HCT116 (cell line): Measurements from ENCODE around the gene SCARF2. TPM values are rescaled to one million over a fixed set of nuclear protein-coding genes. Genes with fewer than 3 reads are reported as not detected.

Experiments
- ATAC-seq: fragments of 200-7000 bp; cut with Tn5 transposase; 2 replicates; pipeline ENCODE4 v1.9.1; 2020; ENCODE audit warnings: mild to moderate bottlenecking, moderate library complexity
- BruUV-seq: library from RNA; stranded (reverse); fragments of 400-500 nt; replicated peaks from 2 replicates; lab custom pipeline; 2021; lab: Mats Ljungman, UMichigan
- CTCF ChIA-PET: fragments of 300-600 bp; sonication (Branson Sonifier 250); formaldehyde crosslinking; loops from one replicate; lab custom pipeline; 2021; ENCODE audit warnings: antibody characterized with exemption; lab: Charles Lee
- POLR2A ChIA-PET: fragments of 300-600, 350-600 bp; sonication (Branson Sonifier 250); formaldehyde crosslinking; loops from one replicate; lab custom pipeline; 2021; ENCODE audit warnings: antibody characterized with exemption; lab: Charles Lee
- RAD21 ChIA-PET, 2 experiments: fragments of 300-600 bp; sonication (Branson Sonifier 250); formaldehyde crosslinking; loops; one replicate each; lab custom pipeline; 2023; ENCODE audit warnings: low total read pairs in 2 of 2; ENCODE audit not compliant: uncharacterized antibody in 2 of 2, unreplicated experiment in 2 of 2, low non-redundant PET in 1 of 2; lab: Charles Lee
- DNase-seq: peaks from one replicate; pipeline ENCODE4 v3.0.0-alpha.2; 2010; ENCODE audit warnings: low read depth, low spot score
- H2AFZ ChIP-seq: fragments of 200-600 bp; shearing (Covaris generic), sonication (generic); 2 replicates; pipeline ENCODE4 v1.6.1; 2017; ENCODE audit warnings: low read depth, mixed run types, mixed read lengths, antibody characterized with exemption, low read length; ENCODE audit not compliant: poor library complexity, severe bottlenecking
- H3K27ac ChIP-seq: 2 replicates; pipeline ENCODE4 v1.5.1; 2012; ENCODE audit warnings: low read depth, low read length
- H3K27me3 ChIP-seq: fragments of 200-600 bp; sonication (generic); 2 replicates; pipeline ENCODE4 v1.6.1; 2016; ENCODE audit warnings: mixed run types, low read length, mixed read lengths; ENCODE audit not compliant: insufficient read depth
- H3K36me3 ChIP-seq, 2 experiments: fragments of 200-500 bp in 1 of 2; fragments of 200-600 bp in 1 of 2; sonication (Bioruptor generic) in 1 of 2; sonication (generic) in 1 of 2; 2 replicates each; pipeline versions ENCODE4 v1.5.1 to v1.6.1; 2014 to 2016; ENCODE audit warnings: low read length in 2 of 2, inconsistent platforms in 1 of 2, mixed read lengths in 1 of 2, mixed run types in 1 of 2; ENCODE audit not compliant: insufficient read depth in 2 of 2, control insufficient read depth in 1 of 2
- H3K4me1 ChIP-seq, 2 experiments: fragments of 200-600 bp in 1 of 2; sonication (generic) in 1 of 2; 2 replicates each; pipeline versions ENCODE4 v1.5.1 to v1.6.1; 2012 to 2017; ENCODE audit warnings: low read length in 2 of 2, inconsistent platforms in 1 of 2, mild to moderate bottlenecking in 1 of 2, mixed read lengths in 1 of 2, mixed run types in 1 of 2, moderate library complexity in 1 of 2; ENCODE audit not compliant: insufficient read depth in 2 of 2, control insufficient read depth in 1 of 2
- H3K4me2 ChIP-seq: fragments of 200-600 bp; sonication (generic); 2 replicates; pipeline ENCODE4 v1.6.1; 2017; ENCODE audit warnings: mixed run types, low read length, mixed read lengths
- H3K4me3 ChIP-seq, 2 experiments: fragments of 200-600 bp in 1 of 2; sonication (generic) in 1 of 2; replicated peaks in 1 of 2; 2 replicates each; pipeline ENCODE4 v1.5.1; 2011 to 2016; ENCODE audit warnings: low read length in 2 of 2, control low read depth in 1 of 2, low read depth in 1 of 2, mild to moderate bottlenecking in 1 of 2, mixed read lengths in 1 of 2, mixed run types in 1 of 2
- H3K79me2 ChIP-seq: fragments of 200-600 bp; sonication (generic); 2 replicates; pipeline ENCODE4 v1.6.1; 2017; ENCODE audit warnings: mild to moderate bottlenecking, mixed run types, low read length, moderate library complexity, mixed read lengths; ENCODE audit not compliant: insufficient read depth
- H3K9ac ChIP-seq: fragments of 200-600 bp; sonication (generic); 2 replicates; pipeline ENCODE4 v1.6.1; 2016; ENCODE audit warnings: low read length, mixed read lengths
- H3K9me2 ChIP-seq: fragments of 200-600 bp; sonication (generic), shearing (Covaris generic); 2 replicates; pipeline ENCODE4 v1.6.1; 2017; ENCODE audit warnings: mixed run types, mild to moderate bottlenecking, moderate library complexity; ENCODE audit not compliant: insufficient read depth
- H3K9me3 ChIP-seq, 2 experiments: fragments of 200-500 bp in 1 of 2; fragments of 200-600 bp in 1 of 2; sonication (Bioruptor generic) in 1 of 2; sonication (generic) in 1 of 2; 2 replicates each; pipeline ENCODE4 v1.6.1; 2014 to 2017; ENCODE audit warnings: low read length in 2 of 2, mixed read lengths in 2 of 2, inconsistent platforms in 1 of 2, low read depth in 1 of 2, mild to moderate bottlenecking in 1 of 2, mixed run types in 1 of 2, moderate library complexity in 1 of 2; ENCODE audit not compliant: control insufficient read depth in 1 of 2, insufficient read depth in 1 of 2
- H4K20me1 ChIP-seq: fragments of 200-600 bp; sonication (generic), shearing (Covaris generic); 2 replicates; pipeline ENCODE4 v1.6.1; 2017; ENCODE audit warnings: mixed run types, mild to moderate bottlenecking, moderate library complexity; ENCODE audit not compliant: insufficient read depth
- CEBPB ChIP-seq: IDR thresholded peaks from 2 replicates; pipeline ENCODE4 v1.6.1; 2012; ENCODE audit warnings: low read depth
- ELF1 ChIP-seq: IDR thresholded peaks from 2 replicates; pipeline ENCODE4 v1.6.1; 2012; ENCODE audit warnings: low read depth, borderline replicate concordance
- FOSL1 ChIP-seq: IDR thresholded peaks from 2 replicates; pipeline ENCODE4 v1.6.1; 2012; ENCODE audit warnings: low read depth
- JUND ChIP-seq: IDR thresholded peaks from 2 replicates; pipeline ENCODE4 v1.6.1; 2012
- POLR2AphosphoS5 ChIP-seq: IDR thresholded peaks from 2 replicates; pipeline ENCODE4 v1.6.1; 2011; ENCODE audit warnings: mild to moderate bottlenecking, low read depth, low read length, moderate library complexity
- RAD21 ChIP-seq: IDR thresholded peaks from 2 replicates; pipeline ENCODE4 v1.6.1; 2012; ENCODE audit warnings: low read depth, mild to moderate bottlenecking
- SP1 ChIP-seq: IDR thresholded peaks from 2 replicates; pipeline ENCODE4 v1.6.1; 2012; ENCODE audit warnings: low read depth
- SRF ChIP-seq: IDR thresholded peaks from 2 replicates; pipeline ENCODE4 v1.6.1; 2012; ENCODE audit warnings: low read depth
- TCF7L2 ChIP-seq: IDR thresholded peaks from 2 replicates; pipeline ENCODE4 v1.7.0; 2011; ENCODE audit warnings: borderline replicate concordance, inconsistent platforms; ENCODE audit not compliant: insufficient read depth, insufficient read length; ENCODE audit errors: extremely low read depth
- ZFX ChIP-seq: fragments of 450-650 bp; IDR thresholded peaks from 2 replicates; pipeline ENCODE4 v1.6.1; 2017
- intact Hi-C: fragments of 100-400 bp; cut with micrococcal nuclease; formaldehyde crosslinking; loops from 2 replicates; pipeline ENCODE4 v1.10.0; 2022
- total RNA-seq: library from RNA; stranded (reverse); gene quantifications from one replicate; pipeline ENCODE4 v1.2.1, GENCODE V29; 2021; ENCODE audit not compliant: unreplicated experiment
- TF ChIP-seq, protein P1 (sequence below), 3 experiments: fragments of 200-600 bp in 1 of 3; sonication (generic) in 1 of 3; IDR thresholded peaks in 2 of 3; conservative IDR thresholded peaks in 1 of 3; 2 replicates each; pipeline ENCODE4 v1.5.1; 2012 to 2017; ENCODE audit warnings: low read depth in 2 of 3, low read length in 2 of 3, antibody characterized with exemption in 1 of 3, borderline replicate concordance in 1 of 3, control low read depth in 1 of 3, mild to moderate bottlenecking in 1 of 3, mixed read lengths in 1 of 3, mixed run types in 1 of 3, moderate library complexity in 1 of 3; ENCODE audit not compliant: insufficient read depth in 1 of 3
- TF ChIP-seq, protein P2 (sequence below): IDR thresholded peaks from 2 replicates; pipeline ENCODE4 v1.6.1; 2012
- TF ChIP-seq, protein P3 (sequence below): IDR thresholded peaks from 2 replicates; pipeline ENCODE4 v1.6.1; 2011; ENCODE audit warnings: mild to moderate bottlenecking, low read length, moderate library complexity; ENCODE audit not compliant: insufficient replicate concordance; ENCODE audit errors: extremely low read depth
- TF ChIP-seq, protein P4 (sequence below): IDR thresholded peaks from 2 replicates; pipeline ENCODE4 v1.6.1; 2012; ENCODE audit warnings: low read depth
- TF ChIP-seq, protein P5 (sequence below): IDR thresholded peaks from 2 replicates; pipeline ENCODE4 v1.6.1; 2012

Gene SCARF2
- total RNA-seq, 1 experiment from 2014 or later, result 2.5 TPM

DNA sequence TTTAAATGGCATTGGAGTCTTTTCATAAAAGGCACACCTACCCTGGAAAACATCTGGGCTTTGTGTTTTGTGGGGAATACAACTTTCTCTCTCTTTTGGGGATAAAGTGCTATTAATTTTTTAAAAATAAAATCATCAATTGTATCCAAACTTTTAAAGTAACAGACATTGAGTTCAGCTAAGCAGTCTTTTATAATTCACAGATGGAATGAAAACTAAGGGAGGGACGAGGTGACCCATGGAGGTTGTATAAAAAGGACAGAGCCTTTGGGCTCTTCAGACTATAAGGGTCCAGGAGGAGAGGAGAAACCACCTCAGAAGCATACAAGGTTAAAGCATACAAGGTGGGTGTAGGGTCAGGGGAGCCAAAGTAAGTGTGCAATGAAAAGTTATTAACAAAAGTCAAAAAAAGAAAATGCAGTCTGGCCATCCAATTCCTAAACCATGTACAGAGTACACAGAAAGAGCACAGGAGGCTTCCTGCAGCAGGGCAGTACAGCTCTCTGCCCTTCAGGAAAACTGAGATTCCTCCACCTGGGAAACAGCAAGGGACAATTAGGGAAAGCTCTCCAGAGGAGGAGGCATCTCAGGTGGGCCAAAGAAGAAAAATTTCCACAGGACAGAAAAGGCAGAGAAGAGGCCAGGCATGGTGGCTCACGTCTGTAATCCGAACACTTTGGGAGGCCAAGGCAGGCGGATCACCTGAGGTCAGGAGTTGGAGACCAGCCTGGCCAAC lies 47.5 kb upstream of the SCARF2 start:
- no peaks in the 10 kb centered on the region for H4K20me1 ChIP-seq
- TF ChIP-seq SRF, result no peak
- no peak for TF ChIP-seq ELF1
- TF ChIP-seq RAD21, result no peak
- no peak for TF ChIP-seq POLR2AphosphoS5
- no peak for TF ChIP-seq CEBPB
- no peak for TF ChIP-seq TCF7L2
- TF ChIP-seq, protein P1, sequence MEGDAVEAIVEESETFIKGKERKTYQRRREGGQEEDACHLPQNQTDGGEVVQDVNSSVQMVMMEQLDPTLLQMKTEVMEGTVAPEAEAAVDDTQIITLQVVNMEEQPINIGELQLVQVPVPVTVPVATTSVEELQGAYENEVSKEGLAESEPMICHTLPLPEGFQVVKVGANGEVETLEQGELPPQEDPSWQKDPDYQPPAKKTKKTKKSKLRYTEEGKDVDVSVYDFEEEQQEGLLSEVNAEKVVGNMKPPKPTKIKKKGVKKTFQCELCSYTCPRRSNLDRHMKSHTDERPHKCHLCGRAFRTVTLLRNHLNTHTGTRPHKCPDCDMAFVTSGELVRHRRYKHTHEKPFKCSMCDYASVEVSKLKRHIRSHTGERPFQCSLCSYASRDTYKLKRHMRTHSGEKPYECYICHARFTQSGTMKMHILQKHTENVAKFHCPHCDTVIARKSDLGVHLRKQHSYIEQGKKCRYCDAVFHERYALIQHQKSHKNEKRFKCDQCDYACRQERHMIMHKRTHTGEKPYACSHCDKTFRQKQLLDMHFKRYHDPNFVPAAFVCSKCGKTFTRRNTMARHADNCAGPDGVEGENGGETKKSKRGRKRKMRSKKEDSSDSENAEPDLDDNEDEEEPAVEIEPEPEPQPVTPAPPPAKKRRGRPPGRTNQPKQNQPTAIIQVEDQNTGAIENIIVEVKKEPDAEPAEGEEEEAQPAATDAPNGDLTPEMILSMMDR (IDR thresholded peaks at IDR 0.05 in 2 of 3, conservative IDR thresholded peaks at IDR 0.05 in 1 of 3; ENCODE audit: borderline replicate concordance in 1 of 3, insufficient read depth in 1 of 3, low read depth in 2 of 3, low read length in 2 of 3), result no peak
- TF ChIP-seq, protein P2, sequence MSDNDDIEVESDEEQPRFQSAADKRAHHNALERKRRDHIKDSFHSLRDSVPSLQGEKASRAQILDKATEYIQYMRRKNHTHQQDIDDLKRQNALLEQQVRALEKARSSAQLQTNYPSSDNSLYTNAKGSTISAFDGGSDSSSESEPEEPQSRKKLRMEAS, result no peak
- TF ChIP-seq JUND, result no peak
- TF ChIP-seq, protein P3, sequence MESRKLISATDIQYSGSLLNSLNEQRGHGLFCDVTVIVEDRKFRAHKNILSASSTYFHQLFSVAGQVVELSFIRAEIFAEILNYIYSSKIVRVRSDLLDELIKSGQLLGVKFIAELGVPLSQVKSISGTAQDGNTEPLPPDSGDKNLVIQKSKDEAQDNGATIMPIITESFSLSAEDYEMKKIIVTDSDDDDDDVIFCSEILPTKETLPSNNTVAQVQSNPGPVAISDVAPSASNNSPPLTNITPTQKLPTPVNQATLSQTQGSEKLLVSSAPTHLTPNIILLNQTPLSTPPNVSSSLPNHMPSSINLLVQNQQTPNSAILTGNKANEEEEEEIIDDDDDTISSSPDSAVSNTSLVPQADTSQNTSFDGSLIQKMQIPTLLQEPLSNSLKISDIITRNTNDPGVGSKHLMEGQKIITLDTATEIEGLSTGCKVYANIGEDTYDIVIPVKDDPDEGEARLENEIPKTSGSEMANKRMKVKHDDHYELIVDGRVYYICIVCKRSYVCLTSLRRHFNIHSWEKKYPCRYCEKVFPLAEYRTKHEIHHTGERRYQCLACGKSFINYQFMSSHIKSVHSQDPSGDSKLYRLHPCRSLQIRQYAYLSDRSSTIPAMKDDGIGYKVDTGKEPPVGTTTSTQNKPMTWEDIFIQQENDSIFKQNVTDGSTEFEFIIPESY, result no peak
- TF ChIP-seq, protein P4, sequence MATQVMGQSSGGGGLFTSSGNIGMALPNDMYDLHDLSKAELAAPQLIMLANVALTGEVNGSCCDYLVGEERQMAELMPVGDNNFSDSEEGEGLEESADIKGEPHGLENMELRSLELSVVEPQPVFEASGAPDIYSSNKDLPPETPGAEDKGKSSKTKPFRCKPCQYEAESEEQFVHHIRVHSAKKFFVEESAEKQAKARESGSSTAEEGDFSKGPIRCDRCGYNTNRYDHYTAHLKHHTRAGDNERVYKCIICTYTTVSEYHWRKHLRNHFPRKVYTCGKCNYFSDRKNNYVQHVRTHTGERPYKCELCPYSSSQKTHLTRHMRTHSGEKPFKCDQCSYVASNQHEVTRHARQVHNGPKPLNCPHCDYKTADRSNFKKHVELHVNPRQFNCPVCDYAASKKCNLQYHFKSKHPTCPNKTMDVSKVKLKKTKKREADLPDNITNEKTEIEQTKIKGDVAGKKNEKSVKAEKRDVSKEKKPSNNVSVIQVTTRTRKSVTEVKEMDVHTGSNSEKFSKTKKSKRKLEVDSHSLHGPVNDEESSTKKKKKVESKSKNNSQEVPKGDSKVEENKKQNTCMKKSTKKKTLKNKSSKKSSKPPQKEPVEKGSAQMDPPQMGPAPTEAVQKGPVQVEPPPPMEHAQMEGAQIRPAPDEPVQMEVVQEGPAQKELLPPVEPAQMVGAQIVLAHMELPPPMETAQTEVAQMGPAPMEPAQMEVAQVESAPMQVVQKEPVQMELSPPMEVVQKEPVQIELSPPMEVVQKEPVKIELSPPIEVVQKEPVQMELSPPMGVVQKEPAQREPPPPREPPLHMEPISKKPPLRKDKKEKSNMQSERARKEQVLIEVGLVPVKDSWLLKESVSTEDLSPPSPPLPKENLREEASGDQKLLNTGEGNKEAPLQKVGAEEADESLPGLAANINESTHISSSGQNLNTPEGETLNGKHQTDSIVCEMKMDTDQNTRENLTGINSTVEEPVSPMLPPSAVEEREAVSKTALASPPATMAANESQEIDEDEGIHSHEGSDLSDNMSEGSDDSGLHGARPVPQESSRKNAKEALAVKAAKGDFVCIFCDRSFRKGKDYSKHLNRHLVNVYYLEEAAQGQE, result no peak
- no peak for TF ChIP-seq FOSL1
- no peak for TF ChIP-seq SP1
- TF ChIP-seq ZFX, result no peak
- TF ChIP-seq, protein P5, sequence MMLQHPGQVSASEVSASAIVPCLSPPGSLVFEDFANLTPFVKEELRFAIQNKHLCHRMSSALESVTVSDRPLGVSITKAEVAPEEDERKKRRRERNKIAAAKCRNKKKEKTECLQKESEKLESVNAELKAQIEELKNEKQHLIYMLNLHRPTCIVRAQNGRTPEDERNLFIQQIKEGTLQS, result no peak
- ATAC-seq, result no peak
- H3K9ac ChIP-seq, result no peak overlapping the region
- ChIA-PET CTCF (no interaction called here), RAD21 (no interaction called here), POLR2A (no interaction called here)
- H3K79me2 ChIP-seq, result no peaks in the 10 kb centered on the region
- H3K9me2 ChIP-seq, result no peaks in the 10 kb centered on the region
- no peaks in the 10 kb centered on the region for H3K4me1 ChIP-seq
- no peak overlapping the region for H3K4me3 ChIP-seq
- no peak overlapping the region for H2AFZ ChIP-seq
- BruUV-seq, result no TSS peak
- no peaks in the 10 kb centered on the region for H3K27me3 ChIP-seq
- no peak for DNase-seq
- no peak overlapping the region for H3K4me2 ChIP-seq
- no peaks in the 10 kb centered on the region for H3K36me3 ChIP-seq
- no peaks in the 10 kb centered on the region for H3K9me3 ChIP-seq
- intact Hi-C loops, result no loop called here
- H3K27ac ChIP-seq, result no peak overlapping the region
